CD4-positive, alpha-beta T cell treated with Interleukin-4 for 4 hours (primary cell): ENCODE results near the gene EPM2A.
"Not testable (repeated sequence)": the region's sequence is repeated elsewhere in the genome, so short reads cannot be mapped to it uniquely, and the experiment has no call there.

ENCODE experiments used
- DNase-seq: peaks from one replicate; pipeline ENCODE4 v3.0.0-alpha.2; 2020

Gene EPM2A

GRCh38 chr6:145728444-145729385 is 6.6 kb downstream of the EPM2A start:
- DNase-seq, result no peak

DNA sequence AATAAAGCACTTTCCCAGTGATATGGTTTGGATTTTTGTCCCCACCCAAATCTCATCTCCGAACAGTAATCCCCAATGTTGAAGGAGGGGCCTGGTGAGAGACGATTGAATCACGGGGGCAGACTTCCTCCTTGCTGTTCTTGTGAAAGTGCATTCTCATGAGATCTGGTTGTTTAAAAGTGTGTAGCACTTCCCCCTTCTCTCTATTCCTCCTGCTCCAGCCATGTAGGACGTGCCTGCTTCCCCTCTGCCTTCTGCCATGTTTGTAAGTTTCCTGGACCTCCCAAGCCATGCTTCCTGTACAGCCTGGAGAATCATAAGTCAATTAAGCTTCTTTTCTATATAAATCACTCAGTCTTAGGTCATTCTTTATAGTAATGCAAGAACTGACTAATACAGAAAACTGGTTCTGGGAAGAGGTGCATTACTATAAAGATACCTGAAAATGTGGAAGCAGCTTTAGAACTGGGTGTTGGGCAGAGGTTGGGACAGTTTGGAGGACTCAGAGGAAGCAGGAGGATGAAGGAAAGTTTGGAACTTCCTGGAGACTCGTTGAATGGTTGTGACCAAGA is 7.4 kb downstream of the EPM2A start:
- DNase-seq, result no peak

- DNase-seq, result no peak
Measured at GRCh38 chr6:145725570-145725969, 9.8 kb downstream of the EPM2A start.

DNA sequence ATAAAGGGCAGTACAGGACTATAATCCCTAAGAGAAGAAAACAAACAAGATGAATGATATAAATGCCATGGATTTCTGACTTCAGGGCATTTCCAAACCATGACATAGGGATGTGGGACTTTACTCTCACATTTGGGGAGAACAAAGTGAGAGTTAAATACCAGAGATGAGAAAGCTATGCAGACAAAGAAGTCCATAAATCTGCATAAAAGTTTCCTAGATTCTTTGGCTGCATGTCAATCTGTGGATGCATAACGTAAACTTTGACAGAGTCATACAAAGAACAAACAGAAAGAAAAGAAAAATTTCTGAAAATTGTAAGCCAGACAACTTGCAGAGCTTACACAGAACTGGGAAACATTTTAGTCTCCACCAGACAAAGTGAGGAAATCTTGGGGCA is 11.7 kb downstream of the EPM2A start:
- no peak for DNase-seq

GRCh38 chr6:145722190-145722589 is 13.1 kb downstream of the EPM2A start:
- DNase-seq, result no peak

DNA sequence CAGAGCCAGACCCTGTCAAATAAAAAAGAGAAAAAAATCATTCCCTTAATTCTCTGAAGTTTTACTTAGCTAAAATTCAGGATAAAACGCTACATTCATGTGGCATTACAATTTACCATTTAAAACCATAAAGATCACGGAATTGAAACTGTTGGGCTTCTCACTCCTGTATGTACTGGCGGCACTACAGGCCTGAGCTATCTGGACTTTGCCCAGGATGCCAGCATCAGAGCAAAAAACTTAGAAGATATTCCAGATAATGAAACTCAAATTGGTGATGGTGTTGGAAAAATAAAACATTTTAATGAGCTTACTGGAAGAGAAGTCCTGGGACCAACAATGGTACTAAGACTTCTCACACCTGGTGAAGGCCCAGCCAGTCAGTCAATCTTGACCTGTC is 14.2 kb downstream of the EPM2A start:
- no peak for DNase-seq

DNA sequence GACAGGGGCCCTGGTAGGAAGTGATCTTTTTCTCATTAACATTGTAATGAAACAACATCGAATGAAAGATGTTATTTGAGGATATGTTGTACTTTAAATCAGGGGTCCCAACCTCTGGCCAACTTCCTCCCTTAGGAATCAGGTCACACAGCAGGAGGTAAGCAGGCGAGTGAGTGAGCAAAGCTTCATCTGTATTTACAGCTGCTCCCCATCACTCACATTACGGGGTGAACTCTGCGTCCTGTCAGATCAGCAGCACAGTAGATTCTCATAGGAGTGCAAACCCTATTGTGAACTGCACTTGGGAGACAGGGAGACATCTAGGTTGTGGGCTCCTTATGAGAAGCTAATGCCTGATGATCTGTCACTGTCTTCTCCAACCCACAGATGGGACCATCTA is 19.9 kb downstream of the EPM2A start:
- no peak for DNase-seq

- DNase-seq, result no peak
Measured at GRCh38 chr6:145714731-145715130, 20.6 kb downstream of the EPM2A start.

GRCh38 chr6:145713773-145714172 is 21.5 kb downstream of the EPM2A start:
- no peak for DNase-seq

GRCh38 chr6:145711372-145711771 is 23.9 kb downstream of the EPM2A start:
- no peak for DNase-seq

DNA sequence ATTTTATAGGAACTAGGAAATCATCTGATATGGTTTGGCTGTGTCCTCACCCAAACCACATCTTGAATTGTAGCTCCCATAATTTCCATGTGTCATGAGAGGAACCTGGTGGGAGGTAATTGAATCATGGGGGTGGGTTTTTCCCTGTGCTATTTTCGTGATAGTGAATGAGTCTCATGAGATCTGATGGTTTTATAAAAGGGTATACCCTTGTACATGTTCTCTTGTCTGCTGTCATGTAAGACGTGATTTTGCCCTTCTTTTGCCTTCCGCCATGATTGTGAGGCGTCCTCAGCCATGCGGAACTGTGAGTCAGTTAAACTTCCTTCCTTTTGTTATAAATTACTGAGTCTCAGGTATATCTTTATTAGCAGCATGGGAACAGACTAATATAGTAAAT is 27.9 kb downstream of the EPM2A start:
- no peak for DNase-seq

- DNase-seq, result no peak
Measured at GRCh38 chr6:145705561-145705960, 29.8 kb downstream of the EPM2A start.

DNA sequence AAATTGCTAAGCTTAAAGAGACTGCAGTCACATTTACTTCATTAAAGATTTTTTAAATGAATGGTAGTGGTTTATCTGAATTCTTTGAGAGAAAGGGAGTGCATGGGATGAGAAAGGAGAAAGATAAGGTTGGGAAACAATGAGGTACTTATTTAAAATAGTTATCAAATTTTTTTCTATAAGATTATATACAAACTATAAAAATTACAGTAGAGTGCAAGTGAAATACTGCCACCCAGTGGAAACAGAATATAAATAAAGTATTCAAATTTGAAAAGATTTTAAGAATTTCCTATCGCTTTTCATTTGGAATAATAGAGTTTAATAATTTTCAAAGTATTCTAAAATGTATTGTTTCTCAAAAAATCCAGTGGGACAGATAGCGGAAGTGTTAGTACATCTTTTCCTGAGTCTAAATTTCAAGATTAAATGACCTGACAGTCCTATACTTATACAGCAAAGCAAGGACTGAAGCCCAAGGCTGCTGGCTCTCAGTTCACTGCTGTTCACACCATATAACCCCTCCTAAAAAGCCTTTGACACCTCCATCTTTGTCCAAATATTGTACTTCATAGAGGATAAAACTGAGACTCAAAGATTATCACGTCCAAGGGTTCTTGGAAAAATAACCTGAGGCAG is 31.1 kb downstream of the EPM2A start:
- peak; percentile 19 for DNase-seq

- DNase-seq, result no peak
Measured at GRCh38 chr6:145699462-145699861, 35.9 kb downstream of the EPM2A start.

DNA sequence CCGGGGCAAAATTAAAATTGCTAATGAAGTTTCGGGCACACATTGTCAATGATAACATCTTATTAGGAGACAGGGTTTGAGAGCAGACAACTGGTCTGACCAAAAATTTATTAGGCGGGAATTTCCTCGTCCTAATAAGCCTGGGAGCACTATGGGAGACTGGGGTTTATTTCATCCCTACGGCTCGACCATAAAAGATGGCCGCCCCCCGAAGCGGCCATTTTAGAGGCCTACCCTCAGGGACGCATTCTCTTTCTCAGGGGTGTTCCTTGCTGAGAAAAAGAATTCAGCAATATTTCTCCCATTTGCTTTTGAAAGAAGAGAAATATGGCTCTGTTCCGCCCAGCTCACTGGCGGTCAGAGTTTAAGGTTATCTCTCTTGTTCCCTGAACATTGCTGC is 37.9 kb downstream of the EPM2A start:
- not testable (repeated sequence) for DNase-seq

DNA sequence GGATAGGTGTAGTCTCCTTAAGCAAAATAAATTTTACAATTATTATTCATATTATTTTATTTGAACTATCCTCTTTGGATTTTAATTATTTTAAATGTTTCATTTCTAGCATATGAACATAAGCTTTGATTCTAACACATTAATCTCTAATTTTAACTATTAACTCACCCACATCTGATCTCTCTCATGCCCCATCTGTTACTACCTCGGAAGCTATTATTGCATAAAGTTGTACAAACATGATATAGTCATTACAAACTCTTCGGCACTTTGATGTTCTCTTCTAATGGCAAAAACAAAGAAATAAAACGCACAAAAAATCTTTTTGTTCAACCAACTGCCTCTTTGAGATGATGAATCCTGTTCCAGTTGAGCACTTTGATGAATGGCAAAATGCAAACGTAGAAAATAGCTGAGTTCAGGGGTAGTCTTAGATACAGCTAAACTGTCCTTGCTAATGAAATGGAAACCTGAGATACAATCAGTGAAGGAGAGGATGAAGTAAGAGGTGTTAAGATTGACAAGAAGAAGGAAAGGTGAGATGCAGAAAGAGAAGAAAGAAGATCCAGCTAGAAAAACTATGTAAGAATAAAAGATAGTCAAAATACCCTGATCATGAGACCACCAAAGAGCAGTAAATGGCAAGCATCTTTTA is 41.1 kb downstream of the EPM2A start:
- DNase-seq, result no peak

- DNase-seq, result no peak
Measured at GRCh38 chr6:145690969-145691368, 44.4 kb downstream of the EPM2A start.

DNA sequence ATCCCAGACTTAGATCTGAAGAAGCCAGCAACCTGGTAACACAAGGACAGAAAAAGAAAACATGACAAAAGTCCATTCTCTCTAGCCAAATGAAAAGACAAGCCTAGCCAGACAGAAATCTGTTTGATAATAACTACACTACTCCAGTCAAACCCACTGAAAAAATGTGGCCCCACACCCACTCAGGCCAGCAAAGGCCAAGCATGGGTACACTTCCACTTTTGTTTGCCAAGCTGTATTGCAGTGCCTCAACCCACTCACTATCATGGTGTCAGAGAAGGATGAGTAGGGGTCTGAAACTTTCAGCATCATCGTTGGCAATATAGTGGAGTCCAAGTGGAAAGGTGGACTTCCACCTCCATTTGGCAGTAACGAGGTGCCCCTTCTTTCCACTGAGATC is 45.8 kb downstream of the EPM2A start:
- no peak for DNase-seq

- DNase-seq, result no peak
Measured at GRCh38 chr6:145688493-145688905, 46.8 kb downstream of the EPM2A start.

DNA sequence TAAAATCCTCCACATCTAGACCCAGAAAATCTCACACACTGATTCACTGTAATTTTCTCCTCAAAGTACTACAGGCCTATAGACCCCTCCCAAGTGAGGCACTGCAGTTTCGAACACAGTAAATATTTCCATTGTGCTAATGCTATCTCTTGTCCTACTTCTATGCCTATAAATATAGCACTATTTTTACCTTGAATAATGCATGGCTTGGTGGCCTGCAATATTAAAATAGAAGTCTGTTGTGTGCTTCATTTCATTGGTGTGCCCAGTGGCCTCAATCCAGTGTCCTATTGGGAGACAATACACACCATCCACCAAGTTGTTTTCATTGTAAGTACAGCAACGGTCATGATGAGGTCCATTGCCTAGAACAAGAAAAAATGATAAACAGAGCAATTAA is 49.4 kb downstream of the EPM2A start:
- no peak for DNase-seq

DNA sequence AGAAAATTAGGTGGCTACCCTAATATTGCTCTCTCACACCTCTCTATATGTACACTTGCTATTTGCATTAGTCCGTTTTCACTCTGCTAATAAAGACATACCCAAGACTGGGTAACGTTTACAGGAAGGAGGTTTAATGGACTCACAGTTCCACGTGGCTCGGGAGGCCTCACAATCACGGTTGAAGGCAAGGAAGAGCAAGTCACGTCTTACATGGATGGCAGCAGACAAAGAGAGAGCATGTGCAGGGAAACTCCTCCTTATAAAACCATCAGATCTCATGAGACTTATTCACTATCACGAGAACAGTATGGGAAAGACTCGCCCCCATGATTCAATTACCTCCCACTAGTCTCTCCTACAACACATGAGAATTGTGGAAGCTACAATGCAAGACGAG is 53.4 kb downstream of the EPM2A start:
- no peak for DNase-seq

- no peak for DNase-seq
Measured at GRCh38 chr6:145673504-145673903, 61.8 kb downstream of the EPM2A start.

DNA sequence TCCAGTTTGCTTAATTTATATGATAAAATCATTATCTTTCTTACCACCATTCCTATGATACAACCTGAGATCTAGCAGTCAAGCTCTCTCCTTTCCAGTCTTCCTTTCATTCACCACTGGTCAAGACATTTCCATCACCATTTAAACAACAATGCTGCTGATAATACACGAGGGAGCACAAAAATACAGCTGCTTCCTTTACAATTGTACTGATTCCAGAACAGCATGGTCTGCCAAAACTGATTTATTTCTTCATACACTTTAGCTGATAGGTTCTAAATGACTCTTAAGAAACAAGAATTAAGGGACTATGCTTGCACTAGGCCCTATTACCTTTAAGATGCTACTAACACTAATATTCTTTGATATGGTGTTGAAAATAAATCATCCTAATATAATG is 65.0 kb downstream of the EPM2A start:
- DNase-seq, result no peak

GRCh38 chr6:145669627-145670034 is 65.7 kb downstream of the EPM2A start:
- DNase-seq, result no peak
